ENCODE data around the gene GRB7.

GRB7 gene

GRCh38 chr17:39781031-39781860 is 43.5 kb downstream of the GRB7 start:
- no peak overlapping the region for H2AFZ ChIP-seq (ENCODE audit: low read depth, low read length)
- no peak overlapping the region for H3K4me2 ChIP-seq (ENCODE audit: low read length)
- H3K27me3 ChIP-seq (ENCODE audit: low read depth, low read length) = no peaks in the 10 kb centered on the region
- H3K4me1 ChIP-seq (ENCODE audit: low read length) = peaks cover 66% of the 10 kb centered on the region
- peaks cover 69% of the 10 kb centered on the region for H3K79me2 ChIP-seq (ENCODE audit: low read length)
- peak overlapping the region; percentile 99 for H3K27ac ChIP-seq (ENCODE audit: low read length)
- TF ChIP-seq CTCF (IDR thresholded peaks at IDR 0.05; ENCODE audit: low read depth, low read length) = no peak
- TF ChIP-seq EZH2phosphoT487 (IDR thresholded peaks at IDR 0.05; ENCODE audit: low read depth) = no peak
- no peak overlapping the region for H3K4me3 ChIP-seq (ENCODE audit: low read length)
- H3K36me3 ChIP-seq (replicated peaks; ENCODE audit: low read depth, low read length) = peaks cover 53% of the 10 kb centered on the region
- H3K9ac ChIP-seq (ENCODE audit: low read length) = no peak overlapping the region
- no peaks in the 10 kb centered on the region for H4K20me1 ChIP-seq (ENCODE audit: insufficient read depth, low read length)
- H3K9me3 ChIP-seq (ENCODE audit: insufficient read depth, low read length) = no peaks in the 10 kb centered on the region

GRCh38 chr17:39781861-39782213 is 44.1 kb downstream of the GRB7 start:
- H3K36me3 ChIP-seq (replicated peaks; ENCODE audit: low read depth, low read length) = peaks cover 53% of the 10 kb centered on the region
- no peak overlapping the region for H3K4me3 ChIP-seq (ENCODE audit: low read length)
- H2AFZ ChIP-seq (ENCODE audit: low read depth, low read length) = no peak overlapping the region

GRCh38 chr17:39782481-39782880 is 44.7 kb downstream of the GRB7 start:
- TF ChIP-seq EZH2phosphoT487 (IDR thresholded peaks at IDR 0.05; ENCODE audit: low read depth) = no peak
- no peak for TF ChIP-seq CTCF (IDR thresholded peaks at IDR 0.05; ENCODE audit: low read depth, low read length)
- Histone ChIP-seq H3K79me2 (ENCODE audit: low read length) (peaks cover 68% of the 10 kb centered on the region), H3K27me3 (ENCODE audit: low read depth, low read length) (no peaks in the 10 kb centered on the region), H3K9me3 (ENCODE audit: insufficient read depth, low read length) (no peaks in the 10 kb centered on the region), H3K27ac (ENCODE audit: low read length) (peak overlapping the region; percentile 28; the same call in 1 of the 2 replicates), H3K4me3 (ENCODE audit: low read length) (no peak overlapping the region), H4K20me1 (ENCODE audit: insufficient read depth, low read length) (no peaks in the 10 kb centered on the region), H3K36me3 (replicated peaks; ENCODE audit: low read depth, low read length) (peaks cover 54% of the 10 kb centered on the region), H3K4me2 (ENCODE audit: low read length) (no peak overlapping the region), H3K9ac (ENCODE audit: low read length) (no peak overlapping the region), H3K4me1 (ENCODE audit: low read length) (peaks cover 54% of the 10 kb centered on the region), H2AFZ (ENCODE audit: low read depth, low read length) (no peak overlapping the region)

More at GRCh38 chr17:39781861-39782213, 44.1 kb downstream of the GRB7 start:
- Histone ChIP-seq H3K9me3 (ENCODE audit: insufficient read depth, low read length) (no peaks in the 10 kb centered on the region), H3K27me3 (ENCODE audit: low read depth, low read length) (no peaks in the 10 kb centered on the region), H3K4me1 (ENCODE audit: low read length) (peaks cover 60% of the 10 kb centered on the region), H4K20me1 (ENCODE audit: insufficient read depth, low read length) (no peaks in the 10 kb centered on the region), H3K27ac (ENCODE audit: low read length) (peak overlapping the region; percentile 28), H3K4me2 (ENCODE audit: low read length) (no peak overlapping the region), H3K9ac (ENCODE audit: low read length) (no peak overlapping the region), H3K79me2 (ENCODE audit: low read length) (peaks cover 66% of the 10 kb centered on the region)
- TF ChIP-seq EZH2phosphoT487 (IDR thresholded peaks at IDR 0.05; ENCODE audit: low read depth) (no peak), CTCF (IDR thresholded peaks at IDR 0.05; ENCODE audit: low read depth, low read length) (no peak)

- Histone ChIP-seq H3K9me3 (ENCODE audit: insufficient read depth, low read length) (no peaks in the 10 kb centered on the region), H3K27ac (ENCODE audit: low read length) (no peak overlapping the region), H3K4me1 (ENCODE audit: low read length) (peaks cover 49% of the 10 kb centered on the region), H3K4me3 (ENCODE audit: low read length) (no peak overlapping the region), H3K27me3 (ENCODE audit: low read depth, low read length) (no peaks in the 10 kb centered on the region), H4K20me1 (ENCODE audit: insufficient read depth, low read length) (no peaks in the 10 kb centered on the region), H3K36me3 (replicated peaks; ENCODE audit: low read depth, low read length) (peaks cover 59% of the 10 kb centered on the region), H3K9ac (ENCODE audit: low read length) (no peak overlapping the region), H3K4me2 (ENCODE audit: low read length) (no peak overlapping the region), H3K79me2 (ENCODE audit: low read length) (peaks cover 73% of the 10 kb centered on the region), H2AFZ (ENCODE audit: low read depth, low read length) (no peak overlapping the region)
- TF ChIP-seq EZH2phosphoT487 (IDR thresholded peaks at IDR 0.05; ENCODE audit: low read depth) = no peak
- TF ChIP-seq CTCF (IDR thresholded peaks at IDR 0.05; ENCODE audit: low read depth, low read length) = no peak
These were observed 45.2 kb downstream of the GRB7 start for GRCh38 chr17:39782980-39783379.
